Stimulated activated CD4-positive, alpha-beta T cell treated with anti-CD3 and anti-CD28 coated beads, Interleukin-12 subunit alpha, Interleukin-12 subunit beta, amount 100 ng/mL, for 24 hours (primary cell): ENCODE results near the gene SFSWAP.
"Not testable (repeated sequence)": the region's sequence is repeated elsewhere in the genome, so short reads cannot be mapped to it uniquely, and the experiment has no call there.

Experiments used
- DNase-seq, 2 experiments: peaks; one replicate each; pipeline ENCODE4 v3.0.0-alpha.2; 2020; ENCODE audit warnings: low read depth in 2 of 2

Gene SFSWAP

DNA sequence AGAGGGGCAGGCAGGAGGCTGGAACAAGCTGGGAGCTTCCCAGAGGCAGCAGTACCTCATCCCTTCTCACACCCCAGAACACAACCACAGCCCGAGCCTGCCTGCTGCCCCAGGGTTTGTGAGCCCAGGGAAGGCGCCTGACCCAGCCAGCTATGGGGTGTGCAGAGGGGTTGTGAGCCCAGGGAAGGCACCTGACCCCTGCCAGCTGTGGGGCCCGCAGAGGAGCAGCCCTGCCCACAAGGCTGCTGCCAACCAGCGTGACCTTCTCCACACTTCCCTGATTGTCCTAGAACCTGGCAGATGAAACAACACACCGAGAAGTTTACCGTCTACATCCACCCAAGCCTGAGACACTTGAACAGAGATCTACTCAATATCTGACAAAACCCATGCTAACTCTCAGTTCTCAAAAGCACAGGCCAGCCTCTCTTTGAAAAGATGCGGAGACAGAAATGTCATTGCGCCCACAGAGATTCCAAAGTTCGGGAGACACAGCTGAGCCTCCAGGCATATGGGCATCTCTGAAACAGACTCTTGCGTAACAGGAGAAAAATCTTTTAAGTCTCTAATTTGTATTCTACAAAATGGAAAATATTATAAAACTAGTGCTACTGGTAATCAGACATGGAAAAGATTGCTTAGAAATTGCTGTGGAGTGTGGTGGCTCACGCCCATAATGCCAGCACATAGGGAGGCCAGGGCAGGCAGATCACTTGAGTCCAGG is 47.3 kb downstream of the SFSWAP start:
- DNase-seq: no peak

DNA sequence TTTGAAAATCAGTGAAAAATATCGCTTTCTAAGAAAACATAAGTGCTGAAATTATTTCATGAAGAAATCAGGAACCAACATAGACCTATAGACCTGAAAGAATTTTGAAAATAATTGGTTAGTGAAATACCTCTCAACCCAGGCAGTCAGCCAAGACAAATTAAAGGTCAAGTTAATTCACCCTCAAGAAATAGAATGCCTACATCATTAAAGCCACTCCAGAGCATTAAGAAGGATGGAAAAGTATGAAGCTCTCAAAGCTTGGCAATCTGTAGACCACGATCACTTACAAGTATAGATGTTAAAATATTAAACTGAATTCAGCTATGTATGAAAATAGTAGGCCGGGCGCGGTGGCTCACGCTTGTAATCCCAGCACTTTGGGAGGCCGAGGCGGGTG is 48.3 kb downstream of the SFSWAP start:
- DNase-seq: no peak

DNA sequence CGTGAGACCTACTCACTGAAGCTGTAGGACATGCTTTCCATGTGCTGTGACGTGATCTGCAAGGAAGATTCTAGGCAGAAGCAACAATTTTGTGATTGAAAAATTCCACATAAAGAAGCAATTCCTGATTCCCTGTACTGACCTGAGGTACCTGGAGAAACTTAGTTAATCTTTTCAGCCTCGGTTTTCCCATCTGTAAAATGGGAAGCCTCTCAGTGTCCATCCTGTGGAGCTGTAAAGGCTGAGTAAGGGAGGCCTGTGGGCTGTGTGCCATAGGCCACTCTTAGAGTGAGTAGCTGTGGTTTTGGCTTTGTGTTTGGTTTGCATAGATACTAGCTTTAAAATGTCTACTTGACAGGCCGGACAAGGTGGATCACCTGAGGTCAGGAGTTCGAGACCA is 50.7 kb downstream of the SFSWAP start:
- no peak for DNase-seq

DNA sequence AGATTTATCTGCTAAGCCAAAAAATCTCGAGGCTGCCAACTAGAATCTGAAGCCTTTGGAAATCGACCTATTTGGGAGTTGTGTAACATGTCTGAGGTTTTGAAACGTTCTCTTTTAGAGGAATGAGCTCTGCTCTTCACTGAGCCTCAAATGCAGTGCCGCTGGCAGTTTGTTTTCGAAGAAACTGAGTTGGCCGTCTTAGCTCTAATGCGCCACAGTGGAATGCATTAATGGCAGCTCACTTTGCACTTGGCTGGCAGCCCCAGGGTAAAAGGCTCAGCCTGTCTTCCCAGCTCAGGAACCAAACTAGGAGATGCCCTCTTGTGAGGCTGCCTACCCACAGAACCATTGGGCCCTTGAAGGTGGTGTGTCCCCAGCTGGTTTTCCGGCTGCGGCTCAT is 53.8 kb downstream of the SFSWAP start:
- DNase-seq: no peak

DNA sequence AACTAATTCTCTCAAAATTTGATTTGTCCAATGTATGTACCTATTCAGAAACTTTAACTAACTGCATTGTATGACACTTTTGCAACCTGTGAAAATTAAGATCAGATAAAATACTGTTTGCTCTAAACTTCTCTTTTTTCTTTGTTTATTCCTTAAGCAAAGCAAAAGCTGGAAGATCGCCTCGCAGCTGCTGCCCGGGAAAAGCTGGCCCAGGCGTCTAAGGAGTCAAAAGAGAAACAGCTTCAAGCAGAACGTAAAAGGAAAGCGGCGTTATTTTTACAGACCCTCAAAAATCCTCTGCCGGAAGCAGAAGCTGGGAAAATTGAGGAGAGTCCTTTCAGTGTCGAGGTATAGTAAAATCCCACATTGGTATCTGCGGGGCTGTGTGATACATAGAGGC is 55.1 kb downstream of the SFSWAP start:
- no peak for DNase-seq

DNA sequence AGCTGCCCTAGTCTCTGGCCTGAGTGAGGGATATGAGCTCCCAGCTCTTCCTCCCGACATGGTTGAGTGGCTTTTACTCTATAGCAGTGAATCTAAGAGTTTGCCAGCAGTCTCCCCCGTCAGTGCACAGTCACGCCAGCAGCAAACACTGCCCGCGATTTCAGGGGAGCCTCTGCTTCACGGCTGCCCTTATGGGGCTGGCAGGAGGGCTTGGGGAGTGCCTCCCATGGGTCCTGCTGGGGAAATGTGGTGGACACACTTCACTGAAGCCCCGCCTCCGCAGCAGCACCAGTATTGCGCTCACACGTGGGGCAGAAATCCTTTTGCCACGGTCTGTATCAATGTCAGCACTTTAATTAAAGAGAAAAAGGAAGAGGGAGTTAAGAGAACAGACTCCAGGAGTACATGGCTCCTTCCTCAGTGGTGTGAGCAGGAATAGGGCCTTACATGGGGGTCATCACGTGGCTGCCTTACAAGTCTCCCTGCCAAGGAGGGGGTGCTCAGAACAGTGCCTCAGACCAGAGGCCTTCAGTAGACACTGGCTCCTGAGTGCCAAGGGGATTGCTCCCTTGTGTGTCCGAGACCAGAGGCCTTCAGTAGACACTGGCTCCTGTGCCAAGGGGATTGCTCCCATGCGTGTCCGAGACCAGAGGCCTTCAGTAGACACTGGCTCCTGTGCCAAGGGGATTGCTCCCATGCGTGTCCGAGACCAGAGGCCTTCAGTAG is 55.7 kb downstream of the SFSWAP start:
- no peak for DNase-seq

DNA sequence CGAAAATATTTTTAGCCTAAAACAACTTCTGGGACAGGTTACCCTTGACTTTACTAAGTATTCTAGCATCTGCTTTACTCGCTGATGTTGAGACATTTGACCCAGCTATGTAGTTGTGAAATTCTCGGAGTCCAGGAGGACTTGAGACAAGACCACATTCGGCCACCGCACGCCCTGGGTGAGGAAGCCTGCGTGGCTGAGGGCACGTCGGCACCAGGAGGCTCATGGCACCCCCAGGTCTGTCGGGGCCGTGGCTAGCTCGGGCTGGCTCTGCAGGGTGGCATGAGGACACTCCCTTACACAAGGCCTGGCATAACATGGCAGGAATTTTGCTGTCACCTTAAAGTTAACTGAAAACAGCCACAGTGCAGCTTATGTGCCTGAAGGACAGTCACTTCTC is 59.2 kb downstream of the SFSWAP start:
- DNase-seq: no peak

DNA sequence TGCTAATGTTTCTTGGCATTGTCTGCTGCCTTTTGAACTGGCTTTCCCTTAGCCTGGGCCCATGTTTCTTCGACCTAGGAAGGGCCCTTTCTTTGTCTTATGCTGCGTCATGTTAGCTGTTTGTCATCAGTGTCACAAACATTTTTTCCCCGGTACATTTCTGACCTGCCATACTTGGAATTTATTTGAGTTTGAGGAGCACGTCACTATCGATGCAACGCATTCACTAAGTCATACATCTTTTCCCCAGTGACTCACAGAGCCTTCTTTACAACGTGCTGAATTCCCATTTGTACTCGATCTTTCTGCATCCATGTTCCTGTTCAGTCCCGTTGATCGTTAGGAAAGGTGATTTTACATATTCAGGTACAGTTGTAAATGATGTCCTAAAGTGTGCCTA is 61.1 kb downstream of the SFSWAP start:
- DNase-seq: no peak

DNA sequence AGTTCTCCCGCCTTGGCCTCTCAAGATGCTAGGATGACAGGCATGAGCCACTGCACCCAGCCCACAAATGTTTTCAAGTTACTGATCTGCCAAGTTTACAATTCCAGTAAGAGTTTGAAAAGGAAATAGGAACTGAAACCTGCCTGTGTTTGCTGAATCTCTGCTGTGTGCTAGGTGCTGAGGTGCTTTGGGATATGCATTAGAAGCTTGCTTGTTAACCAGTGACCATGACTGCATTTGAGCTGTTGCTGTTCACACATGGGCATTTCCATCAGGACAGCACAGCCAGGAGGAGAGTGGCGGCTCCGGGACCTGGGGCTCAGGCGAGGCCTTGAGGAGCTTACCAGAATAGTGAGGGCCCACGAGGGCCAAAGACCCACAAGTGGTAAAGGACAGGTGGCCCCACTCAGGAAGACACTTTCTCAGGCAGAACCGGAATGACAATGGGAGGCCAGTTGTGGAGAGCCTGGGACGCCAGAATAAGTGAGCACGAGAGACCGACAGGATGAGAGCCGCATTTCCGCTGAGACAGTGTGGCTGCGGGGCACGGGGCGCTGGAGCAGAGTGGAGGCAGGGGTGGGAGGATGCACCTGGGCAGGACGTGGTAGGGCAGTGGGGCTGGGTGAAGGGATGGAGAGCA is 62.8 kb downstream of the SFSWAP start:
- DNase-seq: no peak

DNA sequence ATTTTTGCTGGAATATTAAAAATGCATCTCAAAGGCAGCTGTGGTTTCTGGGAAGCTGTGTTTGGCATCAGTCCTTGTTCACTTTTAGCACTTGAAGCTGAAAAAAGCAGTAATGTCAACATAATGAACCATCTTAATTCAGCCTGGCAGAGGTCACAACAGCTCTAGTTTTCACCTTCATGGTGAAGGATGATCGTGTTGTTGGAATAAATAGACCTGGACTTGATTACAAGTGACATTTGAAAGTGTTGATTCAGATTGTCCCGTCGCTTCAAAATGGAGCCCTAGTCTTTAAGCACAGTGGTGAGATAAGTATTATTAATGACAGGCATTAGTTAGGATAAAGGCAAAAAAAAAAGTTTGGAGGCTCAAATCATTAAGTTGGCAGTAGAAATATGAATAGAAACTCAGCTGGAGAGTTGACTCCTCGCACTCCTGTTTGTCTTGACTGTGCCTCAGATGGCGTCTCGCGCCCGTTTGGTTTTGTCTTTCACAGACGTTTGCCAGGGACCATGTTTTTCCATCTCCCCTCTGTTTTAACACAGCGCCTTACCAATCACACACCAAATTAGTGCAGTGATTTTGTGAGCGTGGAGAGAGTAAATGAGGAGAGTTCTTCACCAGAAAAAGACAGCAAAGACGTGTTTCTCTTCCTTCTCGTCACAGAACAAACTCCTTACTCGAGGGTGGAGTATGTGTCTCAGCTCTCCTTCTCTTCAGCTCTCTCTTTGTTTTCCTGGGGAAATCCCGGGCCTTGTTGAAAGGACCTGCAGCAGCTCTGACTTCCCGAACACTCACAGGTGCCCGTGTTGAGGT is 63.9 kb downstream of the SFSWAP start:
- no peak for DNase-seq

DNA sequence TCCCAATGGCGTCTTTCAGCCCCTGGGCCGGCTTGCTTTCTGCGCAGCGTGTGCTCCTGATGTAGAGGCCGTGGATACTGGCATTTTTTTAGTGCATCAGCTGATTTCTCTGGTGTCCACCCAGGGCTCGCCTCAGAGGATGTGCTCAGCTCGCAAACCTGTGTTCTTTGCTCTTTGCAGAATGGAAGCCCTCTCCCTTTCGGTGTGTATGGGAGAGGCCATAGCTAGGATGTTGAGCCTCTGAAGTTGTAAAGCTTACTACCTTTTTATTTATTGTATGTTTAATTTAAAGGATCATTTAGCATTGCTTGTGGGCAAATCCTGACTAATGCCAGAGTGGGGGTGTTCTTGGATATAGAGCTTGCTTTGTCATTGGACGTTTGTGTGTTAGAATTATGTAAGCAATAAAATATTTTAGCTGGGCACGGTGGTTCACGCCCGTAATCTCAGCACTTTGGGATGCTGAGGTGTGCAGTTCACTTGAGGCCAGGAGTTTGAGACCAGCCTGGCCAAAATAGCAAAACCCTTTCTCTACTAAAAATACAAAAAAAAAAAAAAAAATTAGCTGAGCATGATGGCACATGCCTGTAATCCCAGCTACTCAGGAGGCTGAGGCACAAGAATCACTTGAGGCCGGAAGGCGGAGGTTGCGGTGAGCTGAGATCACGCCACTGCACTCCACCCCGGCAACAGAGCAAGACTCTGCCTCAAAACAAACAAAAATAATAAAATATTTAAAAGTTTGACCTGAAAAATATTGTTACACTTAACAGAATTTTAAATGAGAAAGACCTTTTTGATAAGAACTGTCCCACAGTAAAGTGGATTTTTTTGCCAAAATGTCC is 64.7 kb downstream of the SFSWAP start:
- DNase-seq: no peak

DNA sequence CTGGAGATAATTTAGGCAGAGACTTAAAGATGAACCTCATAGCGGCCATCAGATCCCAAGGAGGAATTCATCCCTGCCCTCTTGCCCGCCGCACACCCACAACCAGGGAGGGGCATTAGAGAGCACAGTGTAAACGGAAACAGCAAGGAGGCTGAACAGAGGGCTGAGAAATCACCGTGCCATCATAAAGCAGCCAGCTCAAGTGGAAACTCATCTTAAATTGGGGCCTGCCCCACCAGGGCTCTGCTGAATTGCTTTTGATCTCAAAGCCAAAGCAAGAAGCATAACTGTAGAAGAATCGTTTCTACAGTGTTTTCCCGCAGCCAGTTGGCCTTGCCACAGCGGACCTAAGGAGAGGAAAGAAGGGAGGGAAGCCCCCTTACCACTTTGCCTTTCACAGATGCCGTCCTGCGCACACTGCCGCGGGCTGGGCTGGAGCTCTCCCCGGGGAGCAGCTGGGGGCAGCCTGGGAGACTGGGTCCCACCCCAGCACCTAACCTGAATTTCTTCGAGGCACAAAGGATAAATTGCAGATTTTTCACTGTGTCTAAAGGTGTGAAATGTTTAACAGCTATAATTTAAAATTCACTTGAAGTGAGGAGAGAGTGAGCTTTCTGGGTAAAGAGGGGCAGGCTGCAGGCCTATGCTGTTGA is 65.5 kb downstream of the SFSWAP start:
- DNase-seq: no peak

DNA sequence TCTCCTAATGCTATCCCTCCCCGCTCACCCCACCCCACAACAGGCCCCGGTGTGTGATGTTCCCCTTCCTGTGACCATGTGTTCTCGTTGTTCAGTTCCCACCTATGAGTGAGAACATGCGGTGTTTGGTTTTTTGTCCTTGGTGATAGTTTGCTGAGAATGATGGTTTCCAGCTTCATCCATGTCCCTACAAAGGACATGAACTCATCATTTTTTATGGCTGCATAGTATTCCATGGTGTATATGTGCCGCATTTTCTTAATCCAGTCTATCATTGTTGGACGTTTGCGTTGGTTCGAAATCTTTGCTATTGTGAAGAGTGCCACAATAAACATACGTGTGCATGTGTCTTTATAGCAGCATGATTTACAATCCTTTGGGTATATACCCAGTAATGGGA is 66.4 kb downstream of the SFSWAP start:
- not testable (repeated sequence) for DNase-seq

DNA sequence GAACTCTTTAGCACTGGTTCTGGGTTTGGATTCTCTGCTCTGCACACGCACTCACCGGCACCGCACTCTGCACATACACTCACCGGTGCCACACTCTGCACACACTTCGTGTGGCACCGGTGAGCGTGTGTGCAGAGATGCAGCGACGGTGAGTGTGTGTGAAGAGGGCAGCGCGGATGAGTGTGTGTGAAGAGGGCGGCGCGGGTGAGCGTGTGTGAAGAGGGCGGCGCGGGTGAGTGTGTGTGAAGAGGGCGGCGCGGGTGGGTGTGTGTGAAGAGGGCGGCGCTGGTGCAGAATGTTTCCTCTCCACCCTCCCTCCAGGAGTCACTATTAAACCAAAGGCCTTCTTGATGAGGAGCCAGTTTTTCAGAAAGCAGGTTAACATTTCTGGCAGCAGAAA is 68.1 kb downstream of the SFSWAP start:
- no peak for DNase-seq

DNA sequence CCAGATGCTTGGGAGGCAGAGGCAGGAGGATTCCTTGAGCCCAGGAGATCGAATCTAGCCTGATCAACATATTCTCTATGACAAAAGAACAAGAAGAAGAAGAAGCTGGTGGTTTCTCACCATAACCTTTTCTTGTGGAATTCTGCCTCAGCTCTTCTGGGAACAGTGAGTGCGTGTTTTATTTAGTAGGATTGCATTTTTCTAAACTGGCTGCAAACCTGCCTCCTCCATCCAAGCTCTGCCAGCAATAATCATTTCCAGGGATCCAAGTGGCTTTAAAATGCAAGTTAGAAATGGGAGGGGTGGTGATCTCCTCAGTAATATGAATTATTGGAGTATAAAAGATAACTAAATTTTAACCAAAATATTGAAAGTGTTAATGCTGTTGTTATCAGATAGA is 71.2 kb downstream of the SFSWAP start:
- no peak for DNase-seq

DNA sequence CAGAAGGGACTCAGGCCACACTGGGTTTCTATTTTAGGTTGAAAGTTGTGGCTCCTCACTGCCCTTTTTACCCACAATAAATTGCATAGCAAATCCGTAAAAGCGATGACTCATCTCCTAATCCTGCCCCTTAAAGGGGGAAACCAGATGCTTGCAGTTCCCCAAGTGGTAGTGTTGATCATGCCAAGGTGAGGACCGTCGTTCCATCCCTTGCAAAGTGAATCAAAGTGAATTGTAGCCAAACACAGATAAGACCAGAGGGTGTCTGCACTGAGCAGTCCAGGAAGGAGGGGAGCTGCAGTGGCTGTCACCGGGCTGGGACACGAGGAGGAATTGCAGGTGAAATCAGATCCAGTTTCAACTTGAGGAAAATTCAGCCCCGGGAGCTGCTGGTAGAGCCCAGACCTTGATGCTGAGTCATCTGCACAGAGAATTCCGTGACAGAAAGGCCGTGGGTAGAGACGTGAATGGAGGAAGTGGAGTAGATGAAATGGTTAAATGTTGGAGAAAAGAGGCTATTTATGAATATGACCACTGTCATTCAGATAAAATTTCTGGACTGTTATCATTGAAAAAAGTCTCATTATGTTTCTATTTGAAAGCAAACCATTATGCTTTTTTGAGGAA is 73.1 kb downstream of the SFSWAP start:
- no peak for DNase-seq

DNA sequence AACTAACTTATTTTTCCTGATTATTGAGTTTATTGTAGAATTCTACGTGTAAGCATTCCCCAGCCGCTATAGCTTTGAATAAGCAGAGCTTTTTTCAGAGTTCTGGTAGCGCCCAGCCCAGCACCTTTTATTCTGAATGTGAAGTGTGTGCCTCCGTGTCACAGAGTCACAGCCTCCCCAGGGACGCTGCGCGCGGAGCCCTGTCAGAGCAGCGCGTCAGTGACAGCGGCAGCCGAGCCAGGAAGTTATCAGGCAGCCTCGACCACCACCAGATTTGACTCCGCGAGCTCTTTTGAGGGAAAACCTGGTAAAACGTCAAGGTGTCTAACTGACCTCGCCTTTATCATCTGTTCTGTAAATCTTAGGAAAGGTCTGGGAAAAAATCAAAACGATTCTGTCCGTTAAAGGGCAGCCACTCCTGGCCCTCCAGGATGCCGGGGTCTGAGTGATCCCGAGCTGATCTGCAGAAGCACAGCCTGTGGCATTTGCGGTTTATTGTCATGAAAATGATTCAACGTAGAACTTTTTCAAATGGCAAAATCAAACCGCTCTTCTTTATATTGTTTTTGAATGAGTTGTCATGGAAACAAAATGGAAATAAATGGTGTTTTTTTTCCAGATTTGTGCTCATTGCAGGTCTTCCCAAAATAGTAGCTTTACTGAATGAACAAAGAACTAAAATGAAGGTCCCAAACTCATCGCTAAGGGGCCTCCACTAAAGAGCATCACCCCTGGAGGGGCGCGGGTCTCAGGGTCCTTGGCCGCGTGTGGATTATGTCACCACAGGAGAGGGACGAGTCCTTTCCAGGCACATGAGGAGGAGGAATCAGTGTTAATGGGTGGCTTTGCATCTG is 74.2 kb downstream of the SFSWAP start:
- no peak for DNase-seq

DNA sequence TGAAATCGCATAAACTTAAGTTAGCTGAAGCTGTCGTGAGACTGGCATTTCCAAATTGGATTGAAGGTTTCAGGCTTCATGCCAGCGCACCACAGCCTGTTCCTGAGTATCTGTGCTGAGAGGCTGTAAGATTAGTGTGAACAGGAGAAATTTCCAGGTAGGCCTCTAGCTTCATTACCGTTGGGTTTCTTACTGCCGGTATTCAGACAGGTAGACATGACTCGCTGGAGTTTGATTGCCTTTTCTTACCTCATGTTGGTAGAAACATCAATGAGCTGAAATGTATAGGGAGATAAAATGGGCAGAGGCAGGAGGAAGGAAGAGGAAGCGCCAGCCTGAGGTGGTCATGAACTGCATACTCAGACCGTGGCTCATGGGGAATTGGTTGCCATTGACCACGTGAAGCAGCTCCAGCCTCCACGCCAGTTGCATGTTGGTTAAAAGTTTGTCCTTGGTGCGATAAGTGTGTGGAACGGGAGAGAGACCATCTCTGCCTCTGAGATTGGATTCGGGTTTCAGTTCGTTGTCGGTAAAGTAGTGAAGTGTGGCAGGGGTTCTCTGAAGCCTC is 75.0 kb downstream of the SFSWAP start:
- DNase-seq: no peak

DNA sequence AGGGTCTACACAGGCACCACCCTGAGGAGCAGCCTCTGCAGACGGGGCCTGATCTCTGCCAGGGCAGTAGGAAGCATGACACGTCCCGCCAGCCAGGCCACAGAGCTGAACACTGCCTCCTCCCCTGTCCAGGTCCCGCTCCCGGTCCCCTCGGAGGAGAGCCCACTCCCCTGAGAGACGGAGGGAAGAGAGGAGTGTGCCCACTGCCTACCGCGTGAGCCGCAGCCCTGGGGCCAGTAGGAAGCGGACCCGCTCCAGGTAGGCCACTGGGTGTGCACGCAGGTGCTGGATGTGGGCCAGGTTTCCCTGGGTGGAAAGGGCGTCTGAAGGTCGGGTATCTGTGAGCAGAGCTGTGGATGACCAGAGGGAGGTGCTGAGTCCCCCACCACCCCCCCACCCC is 75.4 kb downstream of the SFSWAP start:
- DNase-seq: no peak
